Hepatocyte (in vitro differentiated cells): ENCODE results near the gene HSD17B3.

Experiments
- CTCF ChIP-seq: fragments of 200-600 bp; sonication (generic); IDR thresholded peaks from 2 replicates; pipeline ENCODE4 v1.5.1; 2016; ENCODE audit warnings: antibody characterized with exemption, mild to moderate bottlenecking; ENCODE audit not compliant: poor library complexity
- EZH2 ChIP-seq: fragments of 200-600 bp; sonication (generic); IDR thresholded peaks from 2 replicates; pipeline ENCODE4 v1.6.1; 2016; ENCODE audit warnings: antibody characterized with exemption, mild to moderate bottlenecking, borderline replicate concordance
- EZH2phosphoT487 ChIP-seq: fragments of 200-600 bp; sonication (generic); IDR thresholded peaks from one replicate; pipeline ENCODE4 v1.6.1; 2018; ENCODE audit warnings: antibody characterized with exemption, mild to moderate bottlenecking, low read depth, moderate library complexity; ENCODE audit not compliant: unreplicated experiment, severe bottlenecking

- TF ChIP-seq EZH2 (no peak), EZH2phosphoT487 (no peak), CTCF (no peak)
Observed at GRCh38 chr9:96203867-96204501, 98.0 kb downstream of the HSD17B3 start.
